Hepatocyte (in vitro differentiated cells): Measurements from ENCODE around the gene ICAM1. TPM values are rescaled to one million over a fixed set of nuclear protein-coding genes. Genes with fewer than 3 reads are reported as not detected.

Experiments used
- DNase-seq: peaks from one replicate; pipeline ENCODE4 v3.0.0-alpha.2; 2016; ENCODE audit warnings: low spot score
- H2AFZ ChIP-seq: fragments of 200-600 bp; sonication (generic); 2 replicates; pipeline ENCODE4 v1.6.0; 2016; ENCODE audit warnings: antibody characterized with exemption, mild to moderate bottlenecking
- H3K27ac ChIP-seq: fragments of 200-600 bp; sonication (generic); 2 replicates; pipeline ENCODE4 v1.5.1; 2016; ENCODE audit warnings: mild to moderate bottlenecking
- H3K27me3 ChIP-seq: fragments of 200-600 bp; sonication (generic); 2 replicates; pipeline ENCODE4 v1.6.1; 2016
- H3K36me3 ChIP-seq: fragments of 200-600 bp; sonication (generic); replicated peaks from 2 replicates; pipeline ENCODE4 v1.5.1; 2016; ENCODE audit warnings: low read depth; ENCODE audit not compliant: insufficient read depth
- H3K4me1 ChIP-seq: fragments of 200-600 bp; sonication (generic); 2 replicates; pipeline ENCODE4 v1.5.1; 2016; ENCODE audit warnings: mild to moderate bottlenecking, moderate library complexity; ENCODE audit not compliant: insufficient read depth
- H3K4me2 ChIP-seq: fragments of 200-600 bp; sonication (generic); 2 replicates; pipeline ENCODE4 v1.6.0; 2016
- H3K4me3 ChIP-seq: fragments of 200-600 bp; sonication (generic); 2 replicates; pipeline ENCODE4 v1.5.1; 2016; ENCODE audit warnings: mild to moderate bottlenecking
- H3K79me2 ChIP-seq: fragments of 200-600 bp; sonication (generic); 2 replicates; pipeline ENCODE4 v1.6.0; 2017; ENCODE audit warnings: mild to moderate bottlenecking
- H3K9me2 ChIP-seq: fragments of 200-600 bp; sonication (generic); replicated peaks from 2 replicates; pipeline ENCODE4 v1.6.0; 2017; ENCODE audit warnings: mild to moderate bottlenecking; ENCODE audit not compliant: insufficient read depth
- H3K9me3 ChIP-seq: fragments of 200-600 bp; sonication (generic); 2 replicates; pipeline ENCODE4 v1.5.1; 2016; ENCODE audit warnings: low read depth, mild to moderate bottlenecking
- H4K20me1 ChIP-seq: fragments of 200-600 bp; sonication (generic); 2 replicates; pipeline ENCODE4 v1.6.0; 2016; ENCODE audit warnings: mild to moderate bottlenecking; ENCODE audit not compliant: insufficient read depth, poor library complexity, severe bottlenecking
- EZH2 ChIP-seq: fragments of 200-600 bp; sonication (generic); IDR thresholded peaks from 2 replicates; pipeline ENCODE4 v1.6.1; 2016; ENCODE audit warnings: antibody characterized with exemption, mild to moderate bottlenecking, borderline replicate concordance
- EZH2phosphoT487 ChIP-seq: fragments of 200-600 bp; sonication (generic); IDR thresholded peaks from one replicate; pipeline ENCODE4 v1.6.1; 2018; ENCODE audit warnings: antibody characterized with exemption, mild to moderate bottlenecking, low read depth, moderate library complexity; ENCODE audit not compliant: unreplicated experiment, severe bottlenecking
- WGBS: methylation state at CpG from one replicate; pipeline ENCODE4 v1.1.6; 2016; ENCODE audit warnings: low lambda C conversion rate; ENCODE audit errors: missing lambda C conversion rate; 5-methylcytosine and 5-hydroxymethylcytosine counted together
- polyA plus RNA-seq: library from polyadenylated mRNA; unstranded; fragments of >200 nt; fragmentation: Nextera tagmentation; extraction: Ambion mirVana; gene quantifications from 2 replicates; pipeline ENCODE4 v1.2.1, GENCODE V29; 2016
- total RNA-seq: library from RNA; depleted of rRNA; stranded (reverse); fragments of >200 nt; gene quantifications from 2 replicates; pipeline ENCODE4 v1.2.3, GENCODE V29; 2014
- TF ChIP-seq, protein P1 (sequence below): fragments of 200-600 bp; sonication (generic); IDR thresholded peaks from 2 replicates; pipeline ENCODE4 v1.5.1; 2016; ENCODE audit warnings: antibody characterized with exemption, mild to moderate bottlenecking; ENCODE audit not compliant: poor library complexity

ICAM1 gene
- total and polyA plus RNA-seq, 2 experiments from 2014 or later, result 19.6 to 19.9 TPM

DNA sequence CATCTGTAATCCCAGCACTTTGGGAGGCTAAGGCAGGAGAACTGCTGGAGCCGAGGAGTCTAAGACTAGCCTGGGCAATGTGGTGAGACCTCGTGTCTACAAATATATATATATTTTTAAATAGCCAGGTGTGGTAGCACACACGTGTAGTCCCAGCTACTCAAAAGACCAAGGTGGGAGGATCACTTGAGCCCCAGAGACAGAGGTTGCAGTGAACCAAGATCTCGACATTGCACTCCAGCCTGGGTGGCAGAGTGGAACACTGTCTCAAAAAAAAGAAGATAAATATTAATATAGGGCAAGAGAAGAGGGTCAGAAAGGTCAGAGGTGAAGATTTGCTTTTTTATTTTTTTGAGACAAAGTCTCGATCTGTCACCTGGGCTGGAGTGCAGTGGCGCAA lies 24.4 kb upstream of the ICAM1 start:
- Histone ChIP-seq H3K36me3 (no peaks in the 10 kb centered on the region), H3K4me1 (no peaks in the 10 kb centered on the region), H3K79me2 (peaks cover 3% of the 10 kb centered on the region), H3K27ac (no peak overlapping the region), H2AFZ (no peak overlapping the region), H3K4me2 (no peak overlapping the region), H3K9me2 (no peaks in the 10 kb centered on the region), H3K4me3 (no peak overlapping the region), H4K20me1 (no peaks in the 10 kb centered on the region), H3K9me3 (no peaks in the 10 kb centered on the region), H3K27me3 (no peaks in the 10 kb centered on the region)
- DNase-seq, result no peak
- TF ChIP-seq EZH2phosphoT487 (no peak), EZH2 (no peak)
- TF ChIP-seq, protein P1, sequence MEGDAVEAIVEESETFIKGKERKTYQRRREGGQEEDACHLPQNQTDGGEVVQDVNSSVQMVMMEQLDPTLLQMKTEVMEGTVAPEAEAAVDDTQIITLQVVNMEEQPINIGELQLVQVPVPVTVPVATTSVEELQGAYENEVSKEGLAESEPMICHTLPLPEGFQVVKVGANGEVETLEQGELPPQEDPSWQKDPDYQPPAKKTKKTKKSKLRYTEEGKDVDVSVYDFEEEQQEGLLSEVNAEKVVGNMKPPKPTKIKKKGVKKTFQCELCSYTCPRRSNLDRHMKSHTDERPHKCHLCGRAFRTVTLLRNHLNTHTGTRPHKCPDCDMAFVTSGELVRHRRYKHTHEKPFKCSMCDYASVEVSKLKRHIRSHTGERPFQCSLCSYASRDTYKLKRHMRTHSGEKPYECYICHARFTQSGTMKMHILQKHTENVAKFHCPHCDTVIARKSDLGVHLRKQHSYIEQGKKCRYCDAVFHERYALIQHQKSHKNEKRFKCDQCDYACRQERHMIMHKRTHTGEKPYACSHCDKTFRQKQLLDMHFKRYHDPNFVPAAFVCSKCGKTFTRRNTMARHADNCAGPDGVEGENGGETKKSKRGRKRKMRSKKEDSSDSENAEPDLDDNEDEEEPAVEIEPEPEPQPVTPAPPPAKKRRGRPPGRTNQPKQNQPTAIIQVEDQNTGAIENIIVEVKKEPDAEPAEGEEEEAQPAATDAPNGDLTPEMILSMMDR, result no peak
- WGBS, result 85% methylated on average over 6 of the region's 6 CpGs

DNA sequence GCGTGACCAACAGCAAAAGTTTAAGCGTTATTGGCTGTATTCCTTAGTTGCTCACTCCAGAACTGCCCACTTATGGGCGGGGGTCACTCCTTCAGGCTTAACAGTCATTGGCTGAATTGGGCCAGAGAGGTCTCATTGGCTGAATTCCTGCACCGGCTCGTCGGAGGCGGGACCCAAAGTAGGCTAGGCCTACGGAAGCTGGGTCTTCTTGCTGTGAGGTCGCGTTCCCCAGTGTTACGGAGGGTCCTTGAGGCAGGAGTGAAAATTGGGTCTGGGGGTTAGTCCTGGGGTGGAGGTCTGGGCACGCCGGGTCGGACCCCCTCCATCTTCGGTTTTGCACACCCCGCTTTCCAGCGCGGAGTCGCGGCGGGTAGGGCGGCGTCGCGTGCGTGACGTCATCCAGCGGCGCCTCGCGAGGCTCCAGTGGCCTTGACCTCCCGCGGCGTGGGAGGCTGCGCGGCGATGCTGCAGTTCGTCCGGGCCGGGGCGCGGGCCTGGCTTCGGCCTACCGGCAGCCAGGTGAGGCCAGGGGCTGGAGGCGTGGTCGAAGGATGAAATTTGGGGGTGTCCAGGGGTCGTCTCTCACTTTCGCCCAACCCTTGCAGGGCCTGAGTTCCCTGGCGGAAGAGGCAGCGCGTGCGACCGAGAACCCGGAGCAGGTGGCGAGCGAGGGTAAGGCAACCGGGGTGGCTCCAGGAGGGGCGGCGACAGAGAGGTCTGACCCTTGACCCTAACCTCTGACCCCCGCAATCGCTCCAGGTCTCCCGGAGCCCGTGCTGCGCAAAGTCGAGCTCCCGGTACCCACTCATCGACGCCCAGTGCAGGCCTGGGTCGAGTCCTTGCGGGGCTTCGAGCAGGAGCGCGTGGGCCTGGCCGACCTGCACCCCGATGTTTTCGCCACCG lies 18.9 kb upstream of the ICAM1 start, which contains the start of gene MRPL4:
Gene MRPL4 (plus strand): TSS at position 423 of the 903 bp plus-strand sequence. CDS start 40 bp downstream, at position 463.
- under 1% methylated on average over 76 of the region's 77 CpGs for WGBS
- peak within 1 kb of the TSS; percentile 100 for H3K4me2 ChIP-seq
- H3K4me1 ChIP-seq, result peaks cover 4% of the 10 kb centered on the region
- peak within 1 kb of the TSS; percentile 52 for H3K4me3 ChIP-seq
- no peaks in the 10 kb centered on the region for H4K20me1 ChIP-seq
- no peaks in the 10 kb centered on the region for H3K9me2 ChIP-seq
- no peaks in the 10 kb centered on the region for H3K27me3 ChIP-seq
- peak; percentile 98 for DNase-seq
- no peaks in the 10 kb centered on the region for H3K9me3 ChIP-seq
- no peaks in the 10 kb centered on the region for H3K36me3 ChIP-seq
- H2AFZ ChIP-seq, result peak within 1 kb of the TSS; percentile 70
- peaks cover 13% of the 10 kb centered on the region for H3K79me2 ChIP-seq
- peak within 1 kb of the TSS; percentile 67 for H3K27ac ChIP-seq
- TF ChIP-seq, protein P1, result no peak
- TF ChIP-seq EZH2 (no peak), EZH2phosphoT487 (no peak)

DNA sequence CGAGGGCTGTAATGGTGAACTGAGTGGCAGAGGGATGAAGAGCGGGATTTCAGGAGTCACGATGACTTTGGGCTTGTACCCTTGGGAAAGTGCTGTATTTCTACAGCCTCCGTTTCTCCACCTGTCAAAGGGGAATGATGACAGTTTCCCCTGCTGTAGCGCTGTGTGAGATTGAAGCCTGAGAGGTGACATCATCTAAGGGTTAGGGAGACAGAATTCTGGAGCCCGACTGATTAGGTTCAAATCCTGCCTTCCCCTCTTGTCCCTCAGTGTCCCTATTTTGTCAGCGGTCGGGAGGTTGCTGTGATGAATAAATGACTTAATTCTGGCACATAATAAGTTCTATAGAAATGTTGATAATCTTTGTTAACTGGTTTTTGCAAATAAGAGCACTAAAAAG lies 18.2 kb upstream of the ICAM1 start:
- TF ChIP-seq, protein P1, result no peak
- no peak for TF ChIP-seq EZH2
- TF ChIP-seq EZH2phosphoT487, result no peak
- H3K79me2 ChIP-seq, result peaks cover 13% of the 10 kb centered on the region
- H3K4me1 ChIP-seq, result peaks cover 4% of the 10 kb centered on the region
- WGBS, result 29% methylated on average over 8 of the region's 8 CpGs
- no peaks in the 10 kb centered on the region for H3K9me2 ChIP-seq
- H2AFZ ChIP-seq, result peak overlapping the region; percentile 70
- H3K36me3 ChIP-seq, result no peaks in the 10 kb centered on the region
- no peaks in the 10 kb centered on the region for H4K20me1 ChIP-seq
- DNase-seq, result no peak
- peak overlapping the region; percentile 100 for H3K4me2 ChIP-seq
- H3K27ac ChIP-seq, result peak overlapping the region; percentile 67
- no peaks in the 10 kb centered on the region for H3K9me3 ChIP-seq
- no peaks in the 10 kb centered on the region for H3K27me3 ChIP-seq
- H3K4me3 ChIP-seq, result peak overlapping the region; percentile 52
